WTC11 (cell line): ENCODE data around the gene MRPS6. TPM values are rescaled to one million over a fixed set of nuclear protein-coding genes. Genes with fewer than 3 reads are reported as not detected.

Experiments used
- ATAC-seq: fragments of 200-7000 bp; cut with Tn5 transposase; 2 replicates; pipeline ENCODE4 v1.10.0; 2021; ENCODE audit warnings: mild to moderate bottlenecking, moderate library complexity
- CTCF ChIA-PET: fragments of 300-600 bp; sonication (Branson Sonifier 250); formaldehyde crosslinking; loops from one replicate; lab custom pipeline; 2021; ENCODE audit warnings: antibody characterized with exemption; lab: Charles Lee
- POLR2A ChIA-PET: fragments of 350-600 bp; sonication (Branson Sonifier 250); formaldehyde crosslinking; loops from one replicate; lab custom pipeline; 2021; ENCODE audit warnings: antibody characterized with exemption; lab: Charles Lee
- DNase-seq: peaks from one replicate; pipeline ENCODE4 v3.0.0; 2021; ENCODE audit warnings: low spot score
- H3K27ac Mint-ChIP-seq: 2 replicates; pipeline ENCODE4 v1.8.0; 2021; ENCODE audit warnings: mixed read lengths
- H3K27me3 Mint-ChIP-seq: 2 replicates; pipeline ENCODE4 v1.8.0; 2021; ENCODE audit warnings: low read depth, mild to moderate bottlenecking, moderate library complexity, mixed read lengths
- H3K36me3 Mint-ChIP-seq: 2 replicates; pipeline ENCODE4 v1.8.0; 2021; ENCODE audit warnings: mixed read lengths
- H3K4me1 Mint-ChIP-seq: 2 replicates; pipeline ENCODE4 v1.8.0; 2022; ENCODE audit warnings: mixed read lengths
- H3K4me3 Mint-ChIP-seq: 2 replicates; pipeline ENCODE4 v1.8.0; 2021; ENCODE audit warnings: mild to moderate bottlenecking, moderate library complexity, mixed read lengths
- H3K9me3 Mint-ChIP-seq: 2 replicates; pipeline ENCODE4 v1.8.0; 2021; ENCODE audit warnings: mixed read lengths
- ATF2 ChIP-seq: sonication (generic); formaldehyde crosslinking; IDR thresholded peaks from 2 replicates; pipeline ENCODE4 v1.8.1; 2022; ENCODE audit warnings: low read depth, missing genetic modification reagents, borderline replicate concordance
- E2F5 ChIP-seq: sonication (generic); formaldehyde crosslinking; IDR thresholded peaks from 2 replicates; pipeline ENCODE4 v1.8.1; 2022; ENCODE audit warnings: mild to moderate bottlenecking, moderate library complexity, missing genetic modification reagents
- ESRRA ChIP-seq: sonication (generic); formaldehyde crosslinking; IDR thresholded peaks from 2 replicates; pipeline ENCODE4 v1.8.1; 2022; ENCODE audit warnings: mild to moderate bottlenecking, missing genetic modification reagents, borderline replicate concordance
- GRHL2 ChIP-seq: fragments of 250-450 bp; sonication (Bioruptor Pico); IDR thresholded peaks from 2 replicates; pipeline ENCODE4 v1.8.0; 2022; ENCODE audit warnings: mild to moderate bottlenecking, moderate library complexity; ENCODE audit not compliant: insufficient replicate concordance, severe bottlenecking
- GTF2I ChIP-seq: fragments of 250-450 bp; sonication (Bioruptor Pico); conservative IDR thresholded peaks from 2 replicates; pipeline ENCODE4 v1.4.0; 2021; ENCODE audit warnings: mild to moderate bottlenecking
- IRF1 ChIP-seq: sonication (generic); formaldehyde crosslinking; IDR thresholded peaks from 2 replicates; pipeline ENCODE4 v1.8.0; 2023; ENCODE audit warnings: missing genetic modification reagents
- MYBL2 ChIP-seq: sonication (generic); formaldehyde crosslinking; IDR thresholded peaks from 2 replicates; pipeline ENCODE4 v1.8.1; 2023; ENCODE audit warnings: mild to moderate bottlenecking, moderate library complexity, missing genetic modification reagents
- NFYB ChIP-seq: sonication (generic); formaldehyde crosslinking; conservative IDR thresholded peaks from 2 replicates; pipeline ENCODE4 v1.8.0; 2022; ENCODE audit warnings: low read depth, missing genetic modification reagents
- NR3C1 ChIP-seq: sonication (generic); formaldehyde crosslinking; conservative IDR thresholded peaks from 2 replicates; pipeline ENCODE4 v1.8.1; 2023; ENCODE audit warnings: low read depth, mild to moderate bottlenecking, missing genetic modification reagents
- OVOL2 ChIP-seq: fragments of 250-450 bp; sonication (Bioruptor Pico); IDR thresholded peaks from 2 replicates; pipeline ENCODE4 v1.9.0; 2021; ENCODE audit warnings: mild to moderate bottlenecking, borderline replicate concordance
- TEAD1 ChIP-seq: sonication (generic); formaldehyde crosslinking; IDR thresholded peaks from 2 replicates; pipeline ENCODE4 v1.8.0; 2022; ENCODE audit warnings: mild to moderate bottlenecking, missing genetic modification reagents
- ZNF232 ChIP-seq: sonication (generic); formaldehyde crosslinking; IDR thresholded peaks from 2 replicates; pipeline ENCODE4 v1.8.0; 2022; ENCODE audit warnings: mild to moderate bottlenecking, missing genetic modification reagents
- total RNA-seq: library from RNA; stranded (reverse); gene quantifications from 3 replicates; pipeline ENCODE4 v1.2.3, GENCODE V29; 2021
- TF ChIP-seq, protein P1 (sequence below): sonication (generic); formaldehyde crosslinking; IDR thresholded peaks from 2 replicates; pipeline ENCODE4 v1.8.0; 2023; ENCODE audit warnings: missing genetic modification reagents, mild to moderate bottlenecking, borderline replicate concordance
- TF ChIP-seq, protein P2 (sequence below): sonication (generic); formaldehyde crosslinking; IDR thresholded peaks from 2 replicates; pipeline ENCODE4 v1.8.1; 2023; ENCODE audit warnings: mild to moderate bottlenecking, missing genetic modification reagents, moderate library complexity
- TF ChIP-seq, protein P3 (sequence below): sonication (generic); formaldehyde crosslinking; IDR thresholded peaks from 2 replicates; pipeline ENCODE4 v1.8.1; 2022; ENCODE audit warnings: low read depth, mild to moderate bottlenecking, moderate library complexity, missing genetic modification reagents, borderline replicate concordance
- TF ChIP-seq, protein P4 (sequence below): fragments of 250-450 bp; sonication (Bioruptor Pico); IDR thresholded peaks from 2 replicates; pipeline ENCODE4 v1.8.0; 2021; ENCODE audit warnings: mild to moderate bottlenecking
- TF ChIP-seq, protein P5 (sequence below): sonication (generic); formaldehyde crosslinking; IDR thresholded peaks from 2 replicates; pipeline ENCODE4 v1.8.0; 2022; ENCODE audit warnings: mild to moderate bottlenecking, missing genetic modification reagents
- TF ChIP-seq, protein P6 (sequence below): fragments of 250-450 bp; sonication (Bioruptor Pico); IDR thresholded peaks from 2 replicates; pipeline ENCODE4 v2.1.2; 2022; ENCODE audit warnings: mild to moderate bottlenecking, moderate library complexity

MRPS6 gene
- total RNA-seq, 1 experiment from 2014 or later = 133 TPM

- TF ChIP-seq, protein P1, sequence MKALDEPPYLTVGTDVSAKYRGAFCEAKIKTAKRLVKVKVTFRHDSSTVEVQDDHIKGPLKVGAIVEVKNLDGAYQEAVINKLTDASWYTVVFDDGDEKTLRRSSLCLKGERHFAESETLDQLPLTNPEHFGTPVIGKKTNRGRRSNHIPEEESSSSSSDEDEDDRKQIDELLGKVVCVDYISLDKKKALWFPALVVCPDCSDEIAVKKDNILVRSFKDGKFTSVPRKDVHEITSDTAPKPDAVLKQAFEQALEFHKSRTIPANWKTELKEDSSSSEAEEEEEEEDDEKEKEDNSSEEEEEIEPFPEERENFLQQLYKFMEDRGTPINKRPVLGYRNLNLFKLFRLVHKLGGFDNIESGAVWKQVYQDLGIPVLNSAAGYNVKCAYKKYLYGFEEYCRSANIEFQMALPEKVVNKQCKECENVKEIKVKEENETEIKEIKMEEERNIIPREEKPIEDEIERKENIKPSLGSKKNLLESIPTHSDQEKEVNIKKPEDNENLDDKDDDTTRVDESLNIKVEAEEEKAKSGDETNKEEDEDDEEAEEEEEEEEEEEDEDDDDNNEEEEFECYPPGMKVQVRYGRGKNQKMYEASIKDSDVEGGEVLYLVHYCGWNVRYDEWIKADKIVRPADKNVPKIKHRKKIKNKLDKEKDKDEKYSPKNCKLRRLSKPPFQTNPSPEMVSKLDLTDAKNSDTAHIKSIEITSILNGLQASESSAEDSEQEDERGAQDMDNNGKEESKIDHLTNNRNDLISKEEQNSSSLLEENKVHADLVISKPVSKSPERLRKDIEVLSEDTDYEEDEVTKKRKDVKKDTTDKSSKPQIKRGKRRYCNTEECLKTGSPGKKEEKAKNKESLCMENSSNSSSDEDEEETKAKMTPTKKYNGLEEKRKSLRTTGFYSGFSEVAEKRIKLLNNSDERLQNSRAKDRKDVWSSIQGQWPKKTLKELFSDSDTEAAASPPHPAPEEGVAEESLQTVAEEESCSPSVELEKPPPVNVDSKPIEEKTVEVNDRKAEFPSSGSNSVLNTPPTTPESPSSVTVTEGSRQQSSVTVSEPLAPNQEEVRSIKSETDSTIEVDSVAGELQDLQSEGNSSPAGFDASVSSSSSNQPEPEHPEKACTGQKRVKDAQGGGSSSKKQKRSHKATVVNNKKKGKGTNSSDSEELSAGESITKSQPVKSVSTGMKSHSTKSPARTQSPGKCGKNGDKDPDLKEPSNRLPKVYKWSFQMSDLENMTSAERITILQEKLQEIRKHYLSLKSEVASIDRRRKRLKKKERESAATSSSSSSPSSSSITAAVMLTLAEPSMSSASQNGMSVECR = no peak
- TF ChIP-seq, all 79 proteins: peak for 0
These were observed 15.4 kb downstream of the MRPS6 start (continued) for GRCh38 chr21:34088752-34089151.

DNA sequence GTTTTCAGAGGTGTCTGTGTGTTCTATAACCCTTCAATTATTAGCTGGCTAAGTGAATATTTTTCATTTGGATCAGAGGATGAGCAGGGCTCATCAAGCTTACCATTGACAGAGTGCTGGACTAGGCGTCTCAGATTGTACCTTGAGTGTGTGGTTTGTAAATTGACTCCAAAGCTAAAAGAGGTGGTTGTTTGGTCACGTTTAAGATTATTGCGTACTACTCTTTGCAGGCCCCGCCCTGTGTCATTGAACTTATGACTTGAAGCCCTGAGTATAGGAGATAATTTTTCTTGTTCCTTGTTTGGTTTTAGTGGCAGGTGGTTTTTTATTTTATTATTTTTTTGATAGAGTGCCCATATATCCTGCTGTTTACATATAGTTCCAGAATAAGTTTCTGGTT, 17.7 kb downstream of the MRPS6 start:
- POLR2A ChIA-PET = no interaction called here

DNA sequence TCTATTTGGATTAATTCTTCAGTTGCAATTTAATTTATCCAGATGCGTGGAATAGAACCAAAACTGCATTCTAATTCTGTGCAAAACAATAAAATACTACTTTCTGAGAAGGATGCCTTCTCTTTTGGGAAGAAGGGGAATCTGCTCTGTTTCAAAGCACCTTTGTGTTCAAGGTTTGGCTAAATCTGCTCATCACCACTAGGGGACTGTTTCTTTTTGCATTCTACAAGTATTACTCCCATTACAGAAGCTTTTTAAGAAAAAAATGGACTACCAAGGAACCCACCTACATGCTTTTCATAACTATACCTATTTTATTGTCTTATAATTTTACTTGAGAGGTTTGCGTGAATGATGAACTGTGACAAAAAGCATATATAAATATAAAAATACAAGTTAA, 18.2 kb downstream of the MRPS6 start:
- POLR2A ChIA-PET = no interaction called here
- no peak for ATAC-seq
- Mint-ChIP-seq H3K27me3 (no peaks in the 10 kb centered on the region), H3K27ac (no peak overlapping the region), H3K36me3 (peaks cover 21% of the 10 kb centered on the region), H3K4me1 (peaks cover 24% of the 10 kb centered on the region), H3K4me3 (no peak overlapping the region), H3K9me3 (no peaks in the 10 kb centered on the region)
- no peak for DNase-seq
- CTCF ChIA-PET = interaction anchor here (0.7 to 2.3 kb wide), 14 partner anchors 9 to 167 kb away, joined by 3 to 16 read pairs (median 4); partner anchors contain the start of genes MRPS6 and SLC5A3
- TF ChIP-seq MYBL2 (no peak), NR3C1 (CRISPR knock-in tag) (no peak), GRHL2 (CRISPR knock-in tag) (no peak), ESRRA (no peak), ATF2 (CRISPR knock-in tag) (no peak), E2F5 (CRISPR knock-in tag) (no peak), NFYB (no peak)
- TF ChIP-seq, protein P2, sequence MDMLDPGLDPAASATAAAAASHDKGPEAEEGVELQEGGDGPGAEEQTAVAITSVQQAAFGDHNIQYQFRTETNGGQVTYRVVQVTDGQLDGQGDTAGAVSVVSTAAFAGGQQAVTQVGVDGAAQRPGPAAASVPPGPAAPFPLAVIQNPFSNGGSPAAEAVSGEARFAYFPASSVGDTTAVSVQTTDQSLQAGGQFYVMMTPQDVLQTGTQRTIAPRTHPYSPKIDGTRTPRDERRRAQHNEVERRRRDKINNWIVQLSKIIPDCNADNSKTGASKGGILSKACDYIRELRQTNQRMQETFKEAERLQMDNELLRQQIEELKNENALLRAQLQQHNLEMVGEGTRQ = no peak
- TF ChIP-seq, protein P3, sequence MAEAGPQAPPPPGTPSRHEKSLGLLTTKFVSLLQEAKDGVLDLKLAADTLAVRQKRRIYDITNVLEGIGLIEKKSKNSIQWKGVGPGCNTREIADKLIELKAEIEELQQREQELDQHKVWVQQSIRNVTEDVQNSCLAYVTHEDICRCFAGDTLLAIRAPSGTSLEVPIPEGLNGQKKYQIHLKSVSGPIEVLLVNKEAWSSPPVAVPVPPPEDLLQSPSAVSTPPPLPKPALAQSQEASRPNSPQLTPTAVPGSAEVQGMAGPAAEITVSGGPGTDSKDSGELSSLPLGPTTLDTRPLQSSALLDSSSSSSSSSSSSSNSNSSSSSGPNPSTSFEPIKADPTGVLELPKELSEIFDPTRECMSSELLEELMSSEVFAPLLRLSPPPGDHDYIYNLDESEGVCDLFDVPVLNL = no peak
- TF ChIP-seq, protein P4, sequence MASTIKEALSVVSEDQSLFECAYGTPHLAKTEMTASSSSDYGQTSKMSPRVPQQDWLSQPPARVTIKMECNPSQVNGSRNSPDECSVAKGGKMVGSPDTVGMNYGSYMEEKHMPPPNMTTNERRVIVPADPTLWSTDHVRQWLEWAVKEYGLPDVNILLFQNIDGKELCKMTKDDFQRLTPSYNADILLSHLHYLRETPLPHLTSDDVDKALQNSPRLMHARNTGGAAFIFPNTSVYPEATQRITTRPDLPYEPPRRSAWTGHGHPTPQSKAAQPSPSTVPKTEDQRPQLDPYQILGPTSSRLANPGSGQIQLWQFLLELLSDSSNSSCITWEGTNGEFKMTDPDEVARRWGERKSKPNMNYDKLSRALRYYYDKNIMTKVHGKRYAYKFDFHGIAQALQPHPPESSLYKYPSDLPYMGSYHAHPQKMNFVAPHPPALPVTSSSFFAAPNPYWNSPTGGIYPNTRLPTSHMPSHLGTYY (CRISPR knock-in tag) = no peak
- TF ChIP-seq, protein P5, sequence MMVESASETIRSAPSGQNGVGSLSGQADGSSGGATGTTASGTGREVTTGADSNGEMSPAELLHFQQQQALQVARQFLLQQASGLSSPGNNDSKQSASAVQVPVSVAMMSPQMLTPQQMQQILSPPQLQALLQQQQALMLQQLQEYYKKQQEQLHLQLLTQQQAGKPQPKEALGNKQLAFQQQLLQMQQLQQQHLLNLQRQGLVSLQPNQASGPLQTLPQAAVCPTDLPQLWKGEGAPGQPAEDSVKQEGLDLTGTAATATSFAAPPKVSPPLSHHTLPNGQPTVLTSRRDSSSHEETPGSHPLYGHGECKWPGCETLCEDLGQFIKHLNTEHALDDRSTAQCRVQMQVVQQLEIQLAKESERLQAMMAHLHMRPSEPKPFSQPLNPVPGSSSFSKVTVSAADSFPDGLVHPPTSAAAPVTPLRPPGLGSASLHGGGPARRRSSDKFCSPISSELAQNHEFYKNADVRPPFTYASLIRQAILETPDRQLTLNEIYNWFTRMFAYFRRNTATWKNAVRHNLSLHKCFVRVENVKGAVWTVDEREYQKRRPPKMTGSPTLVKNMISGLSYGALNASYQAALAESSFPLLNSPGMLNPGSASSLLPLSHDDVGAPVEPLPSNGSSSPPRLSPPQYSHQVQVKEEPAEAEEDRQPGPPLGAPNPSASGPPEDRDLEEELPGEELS (CRISPR knock-in tag) = no peak

More for the DNA sequence above, 17.7 kb downstream of the MRPS6 start:
- H3K27me3 Mint-ChIP-seq = no peaks in the 10 kb centered on the region
- CTCF ChIA-PET = interaction anchor here (0.9 to 2.3 kb wide), 10 partner anchors 9 to 257 kb away, joined by 3 to 16 read pairs (median 4); no protein-coding TSS in a partner anchor
- H3K27ac Mint-ChIP-seq = no peak overlapping the region
- peaks cover 23% of the 10 kb centered on the region for H3K4me1 Mint-ChIP-seq
- no peak overlapping the region for H3K4me3 Mint-ChIP-seq
- H3K9me3 Mint-ChIP-seq = no peaks in the 10 kb centered on the region
- H3K36me3 Mint-ChIP-seq = peaks cover 17% of the 10 kb centered on the region
- no peak for DNase-seq
- TF ChIP-seq OVOL2 (CRISPR knock-in tag) (no peak), MYBL2 (no peak), TEAD1 (CRISPR knock-in tag) (no peak), ZNF232 (CRISPR knock-in tag) (no peak), IRF1 (CRISPR knock-in tag) (no peak), GRHL2 (CRISPR knock-in tag) (no peak), GTF2I (CRISPR knock-in tag) (no peak)
- TF ChIP-seq, protein P6, sequence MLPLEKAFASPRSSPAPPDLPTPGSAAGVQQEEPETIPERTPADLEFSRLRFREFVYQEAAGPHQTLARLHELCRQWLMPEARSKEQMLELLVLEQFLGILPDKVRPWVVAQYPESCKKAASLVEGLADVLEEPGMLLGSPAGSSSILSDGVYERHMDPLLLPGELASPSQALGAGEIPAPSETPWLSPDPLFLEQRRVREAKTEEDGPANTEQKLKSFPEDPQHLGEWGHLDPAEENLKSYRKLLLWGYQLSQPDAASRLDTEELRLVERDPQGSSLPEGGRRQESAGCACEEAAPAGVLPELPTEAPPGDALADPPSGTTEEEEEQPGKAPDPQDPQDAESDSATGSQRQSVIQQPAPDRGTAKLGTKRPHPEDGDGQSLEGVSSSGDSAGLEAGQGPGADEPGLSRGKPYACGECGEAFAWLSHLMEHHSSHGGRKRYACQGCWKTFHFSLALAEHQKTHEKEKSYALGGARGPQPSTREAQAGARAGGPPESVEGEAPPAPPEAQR (CRISPR knock-in tag) = no peak
- ATAC-seq = no peak
